HG02763 (cell line): ENCODE measurements around the gene SNX9.
"Not testable (repeated sequence)": the region's sequence is repeated elsewhere in the genome, so short reads cannot be mapped to it uniquely, and the experiment has no call there.

Experiments
- ATAC-seq: cut with Tn5 transposase; IDR thresholded peaks from one replicate; pipeline ENCODE4 v1.9.1; 2021; ENCODE audit warnings: mild to moderate bottlenecking, moderate library complexity; ENCODE audit not compliant: unreplicated experiment

SNX9 gene

DNA sequence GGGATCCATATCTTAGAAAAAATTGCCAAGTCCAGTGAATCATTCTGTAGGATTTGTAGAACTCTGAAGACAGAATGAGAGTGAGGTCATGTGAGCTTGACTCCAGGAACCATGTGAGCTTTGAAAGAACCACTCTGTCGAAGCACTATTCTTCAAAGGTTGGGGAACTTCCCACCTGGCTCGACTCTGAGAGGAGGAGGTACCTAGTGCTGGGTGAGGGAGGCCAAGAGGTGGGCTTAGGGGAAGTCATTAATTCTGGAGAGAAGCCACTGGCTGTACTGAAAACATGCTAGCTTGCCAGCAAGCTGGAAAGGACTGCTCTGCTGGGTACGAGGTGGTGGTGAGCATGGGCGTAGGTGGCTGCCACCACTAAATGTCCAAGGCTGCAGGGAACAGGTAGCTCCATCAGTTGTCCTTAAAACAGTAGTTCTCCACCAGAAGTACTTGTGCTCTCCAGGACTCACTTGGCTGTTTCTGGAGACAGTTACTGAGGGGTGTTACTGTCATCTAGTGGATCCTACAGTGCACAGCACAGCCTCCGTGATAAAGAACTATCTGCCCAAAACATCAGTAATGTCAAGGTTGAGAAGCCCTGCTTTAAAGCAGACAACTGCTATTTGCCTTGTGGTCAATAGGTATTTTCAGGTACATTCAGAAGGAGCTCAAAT, 124.0 kb downstream of the SNX9 start:
- ATAC-seq, result no peak

- ATAC-seq, result not testable (repeated sequence)
Measured at GRCh38 chr6:157950899-157951298, 127.9 kb downstream of the SNX9 start.

DNA sequence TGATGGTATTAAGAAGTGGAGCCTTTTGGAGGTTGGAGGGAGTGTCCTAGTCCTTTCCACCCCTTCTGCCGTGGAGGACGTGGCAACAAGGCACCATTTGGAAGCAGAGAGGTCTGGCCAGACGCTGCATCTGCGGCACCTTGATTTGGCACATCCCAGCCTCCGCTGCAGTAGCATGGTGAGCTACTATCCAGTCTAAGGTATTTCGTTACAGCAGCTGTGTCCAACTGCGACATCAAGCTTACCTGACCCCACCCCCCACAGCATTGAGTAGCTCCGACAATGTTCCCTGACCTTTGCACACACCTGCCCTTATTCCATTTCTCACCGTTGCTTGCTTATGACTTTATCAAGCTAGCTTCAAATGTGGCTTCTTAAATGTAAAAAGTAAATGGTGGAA, 128.8 kb downstream of the SNX9 start:
- no peak for ATAC-seq

DNA sequence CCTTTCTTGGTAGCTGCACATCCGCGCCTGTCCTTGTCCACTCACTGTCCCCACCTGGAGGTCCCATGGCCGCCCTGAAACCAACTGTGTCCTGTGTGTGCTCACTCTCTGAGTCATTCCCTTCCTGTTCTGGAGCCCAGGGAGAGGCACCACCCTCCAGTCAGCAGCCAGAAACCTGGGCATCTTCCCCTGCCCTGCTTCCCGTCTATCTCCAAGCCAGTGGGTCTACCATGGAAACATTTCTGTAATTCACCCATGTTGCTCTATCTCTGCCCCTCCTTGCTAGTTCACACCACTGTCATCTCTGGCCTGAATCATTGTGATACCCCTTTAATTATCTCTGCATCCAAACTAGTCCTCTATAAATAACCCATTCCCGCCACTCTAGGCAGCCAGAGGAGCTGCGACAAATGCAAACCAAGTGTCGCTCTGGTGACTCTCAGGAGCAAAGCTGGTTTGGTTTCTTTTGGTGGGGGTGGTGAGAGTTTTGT, 129.9 kb downstream of the SNX9 start:
- ATAC-seq, result no peak

DNA sequence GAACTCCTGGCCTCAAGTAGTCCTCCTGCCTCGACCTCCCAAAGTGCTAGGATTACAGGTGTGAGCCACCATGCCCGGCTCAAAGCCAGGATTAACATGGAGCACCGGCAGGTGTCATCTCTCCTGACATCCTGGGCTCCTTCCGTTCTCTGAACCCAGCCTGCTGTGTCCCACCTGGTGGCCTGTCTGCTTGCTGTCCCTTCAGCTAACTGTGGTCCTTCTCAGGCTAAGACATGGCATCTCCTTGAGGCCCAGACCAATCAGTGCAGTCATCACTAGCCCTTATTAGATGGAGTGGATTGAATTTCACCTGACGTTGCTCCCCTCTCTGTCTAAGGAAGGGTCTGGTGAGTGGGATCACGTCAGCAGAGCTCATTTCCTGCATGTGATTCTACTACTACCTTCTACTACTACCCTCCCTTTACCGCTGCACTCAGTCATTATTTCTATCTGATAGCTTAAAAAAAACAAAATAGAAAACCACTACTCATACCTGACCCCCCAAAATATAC, 130.6 kb downstream of the SNX9 start:
- ATAC-seq, result no peak

DNA sequence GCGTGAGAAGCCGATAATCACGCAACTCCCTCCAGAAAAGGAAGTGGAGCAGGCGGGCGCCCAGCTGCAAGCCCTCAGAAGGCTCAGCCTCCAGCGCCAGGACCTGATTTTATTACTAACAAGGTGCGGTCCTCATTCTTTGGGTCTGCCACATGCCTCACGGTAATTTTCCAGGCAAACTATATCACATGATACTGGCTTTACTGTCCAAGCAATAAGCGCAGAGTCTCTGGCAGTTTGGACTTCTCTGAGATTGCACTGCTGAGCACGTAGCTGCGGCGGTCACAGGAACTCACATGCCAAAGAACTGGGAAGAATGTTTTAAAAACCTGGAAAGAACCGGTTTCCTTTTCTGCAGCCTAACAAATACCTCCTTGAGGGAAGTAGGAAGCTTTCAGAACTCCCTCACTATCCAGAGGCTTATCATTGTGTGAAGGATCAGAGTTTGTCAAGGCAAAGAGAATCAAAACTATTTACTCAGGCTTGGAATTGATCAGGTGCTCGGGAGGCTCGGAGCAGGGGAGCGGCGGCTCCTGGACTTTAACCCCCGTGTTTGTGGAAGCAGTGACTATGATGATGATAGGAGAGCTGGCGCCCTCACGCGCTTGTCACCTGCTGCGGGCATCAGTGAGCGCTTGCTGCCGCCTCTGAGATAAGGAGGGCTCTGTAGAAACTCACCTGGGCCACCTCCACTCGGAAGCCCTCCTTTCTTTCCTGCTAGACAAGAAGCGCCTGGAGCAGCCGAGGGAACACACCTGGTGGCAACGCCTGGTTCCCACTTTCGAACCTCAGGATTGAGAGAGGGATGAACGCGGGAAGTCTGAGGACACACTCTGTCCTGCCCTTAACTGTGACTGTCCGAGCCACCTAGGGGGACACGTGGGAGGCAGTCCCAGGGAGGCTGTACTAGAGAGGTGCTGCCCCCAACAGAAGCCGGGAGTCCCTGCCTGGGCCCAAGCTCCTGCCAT, 131.4 kb downstream of the SNX9 start:
- ATAC-seq, result no peak

GRCh38 chr6:157955675-157956074, 132.6 kb downstream of the SNX9 start:
- ATAC-seq, result no peak

DNA sequence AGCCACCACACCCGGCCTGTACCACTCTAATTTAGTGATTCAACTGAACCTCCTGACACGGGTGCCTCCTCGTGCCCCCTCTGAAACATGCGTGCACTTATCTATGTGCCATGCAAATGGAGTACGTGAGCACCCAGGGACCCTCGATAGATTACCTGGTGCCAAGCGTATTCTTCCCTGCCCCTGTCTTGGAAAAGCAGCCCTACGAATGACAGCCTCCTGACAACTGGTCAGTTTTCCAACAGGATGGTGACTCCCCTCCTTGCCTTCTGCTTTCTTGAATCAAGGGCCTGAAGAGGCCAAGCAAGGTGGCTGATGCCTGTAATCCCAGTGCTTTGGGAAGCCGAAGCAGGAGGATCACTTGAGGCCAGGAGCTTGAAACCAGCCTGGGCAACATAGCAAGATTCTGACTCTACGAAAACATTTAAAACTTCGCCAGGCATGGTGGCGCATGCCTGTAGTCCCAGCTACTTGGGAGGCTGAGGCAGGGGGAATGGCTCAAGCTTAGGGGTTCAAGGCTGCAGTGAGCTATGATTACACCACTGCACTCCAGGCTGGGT, 133.2 kb downstream of the SNX9 start:
- ATAC-seq, result no peak

DNA sequence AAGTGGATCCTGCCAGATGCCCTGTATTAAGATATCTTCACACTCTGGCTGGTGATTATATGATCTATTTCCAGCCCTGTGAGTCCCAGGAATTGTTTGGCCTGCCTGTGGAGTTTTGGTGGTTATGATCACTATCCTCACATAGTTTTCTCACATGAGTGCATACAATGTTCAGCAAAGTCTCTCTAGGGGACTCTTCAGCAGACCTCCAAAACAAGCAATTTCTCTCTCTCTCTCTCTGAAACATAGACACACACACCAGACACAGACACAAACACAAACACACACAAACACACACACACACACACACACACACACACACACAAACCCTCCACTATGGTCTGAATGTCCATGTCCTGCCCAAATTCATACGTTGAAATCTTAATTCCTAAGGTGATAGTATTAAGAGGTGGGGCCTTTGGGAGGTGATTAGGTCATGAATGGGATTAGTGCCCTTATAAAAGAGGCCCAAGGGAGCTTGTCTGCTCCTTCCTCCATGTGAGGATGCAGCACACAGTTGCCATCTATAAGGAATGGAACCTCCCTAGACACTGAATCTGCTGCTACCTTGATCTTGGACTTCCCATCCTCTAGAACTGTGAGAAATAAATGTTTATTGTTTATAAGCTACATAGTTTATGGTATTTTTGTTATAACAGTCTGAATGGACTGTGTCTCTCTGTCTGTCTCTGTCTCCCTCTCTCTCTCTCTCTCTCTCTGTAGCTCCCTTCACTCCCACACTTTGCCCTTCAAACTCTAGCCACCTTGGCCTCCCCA, 136.6 kb downstream of the SNX9 start:
- ATAC-seq, result no peak

DNA sequence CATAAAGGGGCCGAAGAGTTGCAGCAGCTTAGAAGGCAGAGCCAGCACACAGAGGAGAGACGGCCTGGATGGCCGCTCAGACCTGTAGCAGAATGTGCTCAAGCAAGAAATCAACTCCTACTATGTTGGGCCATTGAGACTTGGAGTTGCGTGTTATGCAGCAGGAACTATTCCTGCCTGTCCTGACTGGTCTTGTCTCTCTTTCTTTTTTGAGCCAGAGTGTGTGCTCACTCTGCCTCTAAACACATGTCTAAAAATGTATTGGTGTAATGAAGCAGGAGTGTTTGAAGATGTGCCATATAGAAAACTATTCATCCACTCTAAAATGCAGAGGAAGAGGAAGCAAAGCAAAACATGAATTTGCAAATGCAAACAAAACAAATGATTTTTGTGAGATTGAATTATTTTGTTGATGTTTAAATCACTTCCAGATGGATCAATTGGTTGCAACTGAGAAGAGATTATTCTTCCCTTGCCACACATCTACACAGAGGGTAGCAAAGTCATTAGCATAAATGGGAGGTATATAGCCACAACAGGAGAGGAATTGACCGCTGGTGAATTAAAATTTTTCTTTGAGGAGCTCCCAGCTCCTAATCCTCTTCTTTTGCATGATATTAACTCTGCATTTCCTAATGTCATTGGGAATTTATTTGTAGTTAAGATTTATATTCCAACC, 138.2 kb downstream of the SNX9 start:
- ATAC-seq, result no peak

GRCh38 chr6:157961832-157962575, 139.0 kb downstream of the SNX9 start:
- no peak for ATAC-seq

- no peak for ATAC-seq
Measured at GRCh38 chr6:157962601-157963302, 139.7 kb downstream of the SNX9 start.

- no peak for ATAC-seq
Measured at GRCh38 chr6:157964100-157964499, 141.1 kb downstream of the SNX9 start.

DNA sequence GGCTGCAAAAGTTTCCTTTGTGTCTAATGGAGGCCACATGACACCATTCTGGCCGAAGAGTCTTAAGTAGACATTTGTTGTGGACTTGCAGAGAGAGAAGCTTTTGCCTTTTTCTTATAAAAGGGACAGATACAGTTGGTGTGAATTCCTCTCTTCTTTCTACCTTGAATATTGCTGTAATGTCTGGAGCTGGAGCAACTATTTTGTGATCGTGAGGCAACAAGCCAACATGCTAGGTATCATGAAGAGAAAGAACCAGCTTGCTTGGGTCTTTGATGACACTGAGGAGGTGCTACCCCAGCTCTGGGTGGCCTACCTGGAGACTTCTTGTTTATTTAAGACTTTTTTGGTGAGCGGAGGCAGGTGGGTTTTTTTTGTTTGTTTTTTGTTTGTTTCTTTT, 142.3 kb downstream of the SNX9 start:
- ATAC-seq, result no peak

DNA sequence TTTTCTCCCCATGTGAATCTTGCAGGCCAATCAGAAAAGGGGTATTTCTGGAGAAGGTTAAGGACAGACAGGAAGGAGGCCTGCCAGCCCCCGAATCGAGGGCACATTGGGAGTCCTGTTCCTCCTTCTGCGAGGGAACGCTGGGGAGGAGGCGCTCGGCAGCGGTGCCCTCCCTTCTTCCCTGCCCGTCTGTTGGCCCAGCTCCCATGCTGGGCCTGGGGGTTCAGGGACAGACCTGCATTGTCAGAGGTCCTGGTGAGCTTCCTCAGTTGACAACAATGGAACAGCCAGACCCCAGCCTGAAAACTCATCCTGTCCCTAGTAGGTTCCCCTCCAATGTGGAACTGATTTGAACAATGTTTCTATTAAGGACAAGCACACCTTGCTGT, 143.5 kb downstream of the SNX9 start:
- ATAC-seq, result no peak

DNA sequence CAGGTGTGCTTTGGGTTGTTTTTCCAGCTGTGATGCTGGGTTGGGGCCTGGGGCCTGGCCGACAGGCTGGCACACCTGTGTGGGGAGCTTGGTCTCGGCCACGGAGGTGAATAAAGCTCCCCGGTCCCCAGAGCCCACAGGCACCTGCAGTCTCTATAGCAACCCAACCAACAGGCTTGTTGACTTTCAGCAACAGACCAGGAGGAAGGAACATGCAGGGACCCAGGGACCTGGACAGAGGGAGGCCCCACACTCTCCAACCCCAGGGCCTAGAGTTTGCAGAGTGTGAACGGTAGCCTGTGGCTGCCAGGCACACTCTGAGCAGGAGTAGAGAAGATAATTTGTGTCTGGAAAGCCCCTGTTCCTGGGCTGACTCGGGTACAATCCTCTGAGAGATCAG, 144.0 kb downstream of the SNX9 start:
- no peak for ATAC-seq

DNA sequence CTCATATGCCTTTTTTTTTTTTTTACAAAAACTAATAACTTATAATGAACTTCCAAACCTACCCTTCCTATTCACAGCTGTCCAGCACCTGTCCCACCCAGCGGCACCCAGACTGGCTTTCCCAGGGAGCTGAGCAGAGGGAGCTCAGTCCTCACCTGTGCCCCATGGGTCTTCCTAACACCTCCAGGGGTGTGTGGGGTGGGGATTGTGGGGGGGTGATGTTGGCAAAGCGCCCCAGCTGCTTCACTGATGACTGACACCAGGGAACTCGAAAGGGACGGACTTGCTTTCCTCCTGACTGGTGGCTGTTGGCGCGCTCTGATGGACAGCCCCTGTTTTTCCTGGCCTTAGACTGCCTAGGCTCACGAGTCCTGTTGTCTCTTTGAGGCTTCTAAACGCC, 144.4 kb downstream of the SNX9 start:
- no peak for ATAC-seq

DNA sequence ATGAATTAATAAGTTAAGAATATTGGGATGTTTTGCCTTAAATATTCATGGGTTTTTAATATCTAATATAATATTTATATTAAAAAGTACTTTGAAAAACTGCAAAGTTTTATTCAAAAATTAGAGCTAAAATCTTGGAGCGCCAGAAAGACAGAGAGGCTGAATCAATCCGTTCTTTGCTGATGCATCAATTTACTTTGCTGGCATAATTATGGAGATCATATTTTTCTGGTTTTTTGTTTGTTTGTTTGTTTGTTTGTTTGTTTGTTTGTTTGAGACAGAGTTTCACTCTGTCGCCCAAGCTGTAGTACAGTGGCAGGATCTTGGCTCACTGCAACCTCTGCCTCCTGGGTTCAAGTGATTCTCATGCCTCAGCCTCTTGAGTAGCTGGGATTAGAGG, 149.1 kb downstream of the SNX9 start:
- not testable (repeated sequence) for ATAC-seq

DNA sequence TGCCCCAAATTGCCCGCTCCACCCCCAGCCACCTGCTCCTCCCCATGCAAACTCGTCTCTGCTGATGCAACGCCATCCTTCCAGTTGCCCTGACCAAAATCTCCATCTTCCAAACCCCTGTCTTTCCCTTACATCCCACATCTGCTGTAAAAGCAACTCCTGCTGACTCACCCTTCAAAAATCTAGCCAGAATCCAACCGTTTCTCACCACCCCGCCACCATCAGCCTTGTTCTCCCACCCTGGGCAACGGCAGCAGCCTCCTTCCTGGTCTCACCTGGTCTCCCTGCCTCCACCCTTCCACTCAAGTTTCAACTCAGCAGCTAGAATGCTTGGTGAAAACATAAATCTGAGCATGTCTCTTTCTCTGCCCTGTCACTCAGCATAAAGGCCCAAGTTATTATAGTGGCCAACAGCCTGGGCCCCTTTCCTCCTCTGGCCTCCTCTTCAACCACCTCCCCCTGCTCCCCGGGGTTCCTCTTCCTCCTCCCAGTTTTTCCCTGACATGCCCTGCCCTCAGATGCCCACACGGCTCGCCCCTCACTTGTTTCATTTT, 151.4 kb downstream of the SNX9 start:
- ATAC-seq, result no peak
